ENCODE measurements around the gene FZR1. TPM values are rescaled to one million over a fixed set of nuclear protein-coding genes. Genes with fewer than 3 reads are reported as not detected.

FZR1 gene
- total and polyA plus RNA-seq, 9 of the 15 experiments (the other 6 are each of a cell fraction or from before 2014, with no cell fraction given): 0.18 to 48.0 (median 22.2) TPM

- TF ChIP-seq ARID4B (CRISPR knock-in tag; IDR thresholded peaks at IDR 0.05) (peak; percentile 97), ZNF143 (CRISPR knock-in tag; IDR thresholded peaks at IDR 0.05) (peak; percentile 79), ASH1L (IDR thresholded peaks at IDR 0.05; ENCODE audit: borderline replicate concordance, low read depth, partially characterized antibody) (peak; percentile 67), BRD9 (IDR thresholded peaks at IDR 0.05; ENCODE audit: low read depth, partially characterized antibody) (peak; percentile 32), TBL1XR1 (IDR thresholded peaks at IDR 0.05; ENCODE audit: low read length in 2 of 2) (no peak), PKNOX1 (IDR thresholded peaks at IDR 0.05) (peak; percentile 19; the same call in 1 of the 2 replicates), FIP1L1 (IDR thresholded peaks at IDR 0.05; ENCODE audit: low read depth, low read length, poor library complexity, severe bottlenecking) (no peak), NFATC3 (IDR thresholded peaks at IDR 0.05) (0 out of 2 replicates have a peak, but pooled peaks have one; percentile 22), ZBTB5 (IDR thresholded peaks at IDR 0.05) (no peak), ILF3 (IDR thresholded peaks at IDR 0.05; ENCODE audit: borderline replicate concordance) (no peak), ZNF707 (CRISPR knock-in tag; conservative IDR thresholded peaks at IDR 0.05) (no peak), HDAC2 (IDR thresholded peaks at IDR 0.05) (peak; percentile 74), ZNF324 (CRISPR knock-in tag; IDR thresholded peaks at IDR 0.05) (no peak), E2F4 (CRISPR knock-in tag; IDR thresholded peaks at IDR 0.05; ENCODE audit: low read depth) (peak; percentile 88; the same call in 1 of the 2 replicates)
- TF ChIP-seq, protein P1, sequence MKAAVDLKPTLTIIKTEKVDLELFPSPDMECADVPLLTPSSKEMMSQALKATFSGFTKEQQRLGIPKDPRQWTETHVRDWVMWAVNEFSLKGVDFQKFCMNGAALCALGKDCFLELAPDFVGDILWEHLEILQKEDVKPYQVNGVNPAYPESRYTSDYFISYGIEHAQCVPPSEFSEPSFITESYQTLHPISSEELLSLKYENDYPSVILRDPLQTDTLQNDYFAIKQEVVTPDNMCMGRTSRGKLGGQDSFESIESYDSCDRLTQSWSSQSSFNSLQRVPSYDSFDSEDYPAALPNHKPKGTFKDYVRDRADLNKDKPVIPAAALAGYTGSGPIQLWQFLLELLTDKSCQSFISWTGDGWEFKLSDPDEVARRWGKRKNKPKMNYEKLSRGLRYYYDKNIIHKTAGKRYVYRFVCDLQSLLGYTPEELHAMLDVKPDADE (conservative IDR thresholded peaks at IDR 0.05; ENCODE audit: control insufficient read depth, low read depth, low read length): peak; percentile 74; the same call in 1 of the 2 replicates
These were observed at the start of gene FZR1 (continued) for GRCh38 chr19:3505598-3506383.
